ENCODE data around the gene DNAJB8. TPM values are rescaled to one million over a fixed set of nuclear protein-coding genes. Genes with fewer than 3 reads are reported as not detected.
A peak's percentile ranks its signal among the peaks of the same experiment; 100 is the strongest.

The DNAJB8 gene
- total RNA-seq, 1 donor from 2014 or later: not detected

DNA sequence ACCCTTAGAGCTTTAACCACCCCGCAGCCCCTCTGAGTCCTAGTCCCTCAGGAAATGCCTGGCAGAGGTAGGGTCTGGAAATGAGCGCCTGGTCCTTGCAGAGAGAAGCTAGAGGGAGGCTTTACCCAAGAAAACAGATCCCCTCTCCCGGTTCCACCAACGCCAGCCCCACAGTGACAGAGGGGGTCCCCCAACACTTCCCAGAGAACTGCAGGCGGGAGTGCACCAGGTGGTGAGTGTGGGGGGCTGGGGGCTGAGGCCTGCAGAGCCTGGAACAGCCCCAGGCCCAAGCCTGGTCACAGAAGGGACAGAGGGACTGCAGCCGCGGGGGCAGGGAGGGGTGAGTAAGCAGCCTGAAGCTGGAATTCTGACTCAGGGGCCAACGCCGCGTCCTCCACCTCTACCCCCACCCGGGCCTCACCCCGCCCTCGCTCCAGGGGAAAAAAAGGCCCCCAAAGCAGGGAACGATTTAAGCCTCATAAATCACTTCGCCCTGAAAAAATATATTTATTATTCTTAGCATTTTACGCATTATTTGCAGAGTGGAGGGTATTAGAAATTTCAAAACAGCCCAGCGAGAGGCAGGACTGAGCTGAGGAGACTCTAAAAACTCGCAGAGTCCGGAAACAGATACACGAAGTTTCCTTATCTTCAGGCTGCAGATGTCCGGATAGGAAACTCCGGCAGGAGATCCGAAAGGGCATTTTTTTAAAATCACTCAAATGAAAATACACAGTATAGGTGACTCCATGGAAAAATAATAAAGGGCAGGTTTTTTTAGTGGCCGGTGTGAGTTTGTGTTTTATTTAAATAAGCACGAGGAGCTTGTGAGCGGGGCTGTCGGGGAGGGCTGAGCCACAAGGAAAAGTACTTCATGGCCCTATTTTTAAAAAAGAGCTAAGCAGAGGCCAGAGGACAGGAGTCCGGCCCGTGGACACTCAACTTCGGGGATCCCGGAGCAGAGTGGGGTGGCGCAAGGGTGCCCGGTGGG, 16.3 kb upstream of the DNAJB8 start:
- DNase-seq: peak; percentile 46

DNA sequence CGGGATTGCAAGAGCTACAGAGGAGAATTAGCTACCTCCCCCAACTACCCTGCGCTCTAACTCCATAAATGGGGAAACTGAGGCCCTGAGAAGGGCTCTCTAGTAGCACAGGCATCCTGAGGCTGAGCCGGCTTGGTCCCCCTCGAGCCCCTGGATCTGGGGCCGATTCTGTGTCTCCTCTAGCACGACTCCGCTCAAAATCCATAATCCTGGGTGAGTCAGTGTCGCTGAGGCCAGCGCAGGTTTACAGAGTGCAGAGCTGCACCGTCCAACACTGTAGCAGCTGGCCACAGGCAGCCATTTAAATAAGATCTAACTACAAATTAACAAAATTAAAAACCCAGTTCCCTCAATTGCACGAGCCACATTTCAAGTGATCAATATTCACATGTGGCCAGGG, 15.5 kb upstream of the DNAJB8 start:
- no peak for DNase-seq

DNA sequence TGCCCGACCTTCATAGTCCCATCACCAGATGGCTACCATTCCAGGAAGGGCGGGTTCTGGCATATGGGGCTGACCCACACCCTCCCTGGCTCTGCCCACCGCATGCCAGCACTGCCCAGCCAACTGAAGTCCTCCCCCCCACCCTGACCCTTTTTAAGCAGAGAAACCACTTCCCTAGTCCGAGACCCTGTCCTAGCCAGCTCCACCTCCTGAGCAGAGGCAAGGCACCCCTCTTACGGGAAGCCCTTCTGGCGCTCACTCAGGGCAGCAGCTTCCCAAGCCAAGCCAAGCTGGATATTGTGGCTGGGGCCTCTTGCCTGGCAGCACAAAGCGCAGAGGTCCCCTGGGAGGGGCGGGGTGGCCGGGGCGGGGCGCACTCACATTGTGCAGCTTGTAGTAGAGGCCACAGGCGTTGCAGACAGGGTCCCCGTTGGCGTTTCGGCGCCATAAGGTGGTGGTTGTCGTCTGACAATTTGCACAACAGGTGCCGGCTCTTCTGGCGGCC, 14.8 kb upstream of the DNAJB8 start:
- DNase-seq: no peak

DNA sequence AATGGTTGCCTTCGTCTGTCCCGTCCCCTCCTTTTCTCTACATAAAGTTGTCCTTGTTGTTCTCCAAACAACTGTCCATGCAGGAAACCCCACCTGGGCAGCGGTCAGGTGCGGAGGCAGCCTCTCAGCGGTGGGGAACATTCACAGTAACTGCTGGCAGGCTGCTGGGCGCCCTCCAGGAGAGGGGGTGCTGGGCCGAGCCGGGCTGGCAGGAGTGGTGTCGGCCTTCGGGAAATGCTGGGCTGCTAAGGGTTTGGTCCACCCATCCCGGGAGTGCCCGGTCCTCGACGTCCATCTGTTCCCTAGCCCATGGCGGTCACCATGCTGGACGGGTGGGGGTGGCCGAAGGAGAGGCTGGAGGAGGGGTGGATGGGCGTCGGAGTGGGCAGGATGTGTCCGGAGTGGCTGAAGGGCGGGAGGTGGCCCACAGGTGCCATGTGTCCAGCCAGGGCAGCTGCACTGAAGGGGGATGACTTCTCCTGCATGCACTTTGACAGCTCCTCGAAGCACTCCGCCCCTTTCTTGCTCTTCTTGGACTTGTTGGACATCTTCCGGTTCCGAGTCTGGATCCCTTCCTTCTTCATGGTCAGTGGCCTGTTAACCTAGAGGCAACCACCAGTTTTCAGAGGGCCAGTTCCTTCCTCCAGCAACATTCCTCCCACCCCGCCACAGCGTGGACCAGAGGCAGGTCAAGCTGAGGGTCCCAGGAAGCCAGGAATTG, 14.2 kb upstream of the DNAJB8 start:
- DNase-seq: no peak

DNA sequence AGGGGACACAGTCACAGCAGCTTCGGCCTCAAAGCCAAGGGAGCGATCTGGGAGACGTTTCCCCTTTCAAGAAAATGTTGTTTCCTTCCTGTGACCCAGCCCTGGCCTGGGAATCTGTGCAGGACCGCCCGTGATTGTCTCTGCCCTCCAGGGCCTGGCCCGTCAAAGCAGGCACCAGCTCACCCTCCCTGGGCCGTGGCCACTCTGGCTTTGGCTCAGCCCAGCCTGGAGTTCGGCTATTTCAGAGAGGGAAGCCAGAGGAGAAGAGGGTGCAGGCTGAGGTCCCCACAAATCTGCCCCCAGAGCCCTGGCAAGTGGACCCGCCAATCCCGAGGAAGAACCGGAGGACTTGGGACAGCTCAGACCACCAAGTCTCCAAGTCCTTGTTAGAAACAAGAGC, 13.6 kb upstream of the DNAJB8 start:
- DNase-seq: no peak

DNA sequence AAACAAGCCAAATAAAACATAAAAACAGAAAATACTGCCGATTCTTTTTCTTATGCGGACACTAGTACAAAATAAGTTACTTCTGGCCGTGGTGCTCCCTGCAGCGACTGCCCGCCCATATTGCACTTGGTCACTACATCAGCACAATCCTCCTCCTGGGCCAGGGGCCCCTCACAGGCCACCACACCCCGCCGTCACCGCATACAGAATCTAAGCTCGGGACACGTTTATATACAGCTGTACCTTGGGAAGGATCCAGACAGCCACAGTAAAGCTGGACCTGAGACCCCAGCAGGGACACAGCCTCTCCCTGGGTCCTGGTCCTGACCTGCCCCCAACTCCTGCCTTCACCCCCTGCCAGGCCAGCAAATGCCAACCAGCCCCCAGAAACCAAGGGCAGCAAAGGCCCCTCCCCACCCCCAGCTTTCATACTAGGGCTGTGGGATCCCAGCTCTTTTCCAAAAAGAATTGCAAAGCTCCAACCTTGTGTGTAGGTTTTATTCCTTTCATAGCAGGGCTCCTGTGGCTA, 12.9 kb upstream of the DNAJB8 start:
- DNase-seq: no peak

DNA sequence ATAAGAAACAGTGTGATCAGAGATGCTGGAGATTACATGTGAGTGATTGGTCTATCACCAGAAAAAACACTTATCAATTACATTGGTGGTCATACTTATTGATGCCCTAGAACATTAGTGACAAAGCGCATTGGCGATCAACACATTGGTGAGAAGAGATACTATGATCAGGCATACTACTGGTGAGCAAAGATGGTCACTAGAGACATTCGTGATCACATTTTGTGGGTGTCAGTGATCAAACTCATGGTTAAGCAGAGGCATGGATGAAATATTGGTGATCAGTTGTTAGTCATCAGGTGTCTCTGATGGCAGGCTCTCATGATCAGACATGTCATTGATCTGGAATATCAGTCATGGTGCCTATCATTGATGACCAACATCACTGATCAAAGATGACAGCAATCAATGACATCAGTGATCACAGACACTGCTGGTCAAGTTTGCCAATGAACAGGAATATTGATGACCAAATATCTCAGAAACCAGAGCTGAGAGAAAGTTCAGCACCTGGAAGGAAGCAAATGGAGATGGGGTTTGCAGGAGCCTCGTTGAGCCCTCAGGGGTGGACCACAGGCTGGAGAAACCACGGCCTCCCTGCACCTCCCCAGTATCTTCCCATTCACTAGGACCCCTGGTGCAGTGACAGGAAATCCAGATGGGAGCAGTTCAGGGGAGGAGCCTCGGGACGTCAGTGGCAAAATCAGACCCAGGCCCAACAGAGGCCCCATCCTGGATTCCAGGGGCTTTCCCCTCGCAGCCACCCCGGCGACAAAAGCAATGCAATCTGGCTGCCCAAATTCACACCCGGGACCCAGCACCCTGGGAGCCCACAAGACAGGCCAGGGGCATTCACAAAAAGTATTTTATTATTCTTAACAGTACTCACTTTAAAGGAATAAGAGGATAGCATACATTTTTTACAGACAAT, 12.2 kb upstream of the DNAJB8 start:
- no peak for DNase-seq

DNA sequence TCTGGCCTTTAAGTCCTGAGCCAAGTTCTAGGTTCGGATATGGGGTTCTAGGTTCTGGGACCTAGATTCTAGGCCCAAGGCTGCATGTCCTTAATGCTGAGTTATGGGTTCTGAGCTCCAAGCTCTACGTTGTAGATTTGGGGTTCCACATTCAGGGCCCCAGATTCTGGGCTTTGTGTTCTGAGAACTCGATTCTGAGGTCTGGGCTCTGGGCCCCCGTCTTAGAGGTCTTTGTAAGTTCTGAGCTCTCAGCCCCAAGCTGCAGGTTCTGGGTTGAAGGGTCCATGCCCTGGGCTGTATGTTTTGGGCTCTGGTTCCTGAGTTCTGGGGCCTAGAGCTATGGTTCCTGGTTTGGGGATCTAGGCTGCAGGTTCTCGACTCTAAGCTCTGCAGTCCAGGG, 10.0 kb upstream of the DNAJB8 start:
- DNase-seq: no peak

DNA sequence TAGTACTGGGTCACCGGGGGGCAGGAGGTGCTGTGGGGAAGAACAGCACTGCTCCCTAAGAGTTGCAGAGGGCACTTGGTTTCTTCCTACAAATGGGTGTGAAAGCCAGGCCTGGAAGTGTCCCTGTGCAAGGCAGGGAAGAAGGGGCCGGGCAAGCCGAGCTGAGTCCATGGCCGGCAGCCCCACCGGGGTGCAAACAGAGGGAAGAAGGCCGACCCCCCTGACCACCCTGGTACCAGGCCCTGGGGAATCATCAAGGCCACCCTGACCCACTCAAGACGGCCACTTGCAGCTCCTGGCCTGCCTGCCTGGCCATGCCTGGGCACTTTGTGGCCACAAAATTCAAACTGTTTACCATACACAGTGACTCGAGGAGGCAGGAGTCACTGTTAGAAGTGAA, 8.7 kb upstream of the DNAJB8 start:
- DNase-seq: no peak

DNA sequence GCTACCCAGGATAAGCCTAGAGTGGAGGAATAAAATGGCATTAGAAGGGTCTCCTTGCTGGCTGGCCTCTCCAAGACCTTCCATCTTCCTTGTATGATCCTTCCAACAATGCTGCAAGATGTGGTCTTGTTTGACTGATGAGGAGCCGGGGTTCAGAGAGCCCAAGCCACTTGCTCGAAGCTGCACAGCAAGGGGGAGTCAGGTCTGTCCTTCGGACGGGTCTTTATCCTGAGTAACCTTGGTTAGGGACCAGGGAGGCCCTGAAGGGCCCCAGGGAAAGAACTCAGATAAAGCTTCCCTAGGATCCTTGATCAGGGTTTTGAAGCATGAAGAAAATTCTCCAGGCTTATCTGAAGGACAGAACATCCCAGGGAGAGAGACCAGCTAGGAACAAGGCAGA, 7.0 kb upstream of the DNAJB8 start:
- DNase-seq: no peak

DNA sequence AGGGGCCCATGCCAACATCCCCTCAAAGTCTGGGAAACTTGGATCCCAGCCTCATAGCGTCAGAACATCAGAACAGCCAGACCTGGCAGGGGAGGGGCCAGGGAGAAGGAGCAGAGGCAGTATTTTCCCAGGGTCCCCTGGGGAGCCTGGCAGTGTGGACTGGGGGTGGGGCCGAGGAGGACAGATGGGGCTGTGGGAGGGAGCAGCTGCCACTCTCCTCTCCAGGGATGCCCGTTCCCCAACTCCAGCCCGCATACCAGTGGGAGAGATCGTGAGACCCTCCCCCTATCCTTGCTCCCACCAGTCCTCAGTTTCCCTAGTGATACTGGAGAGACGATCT, 6.5 kb upstream of the DNAJB8 start:
- DNase-seq: no peak

DNA sequence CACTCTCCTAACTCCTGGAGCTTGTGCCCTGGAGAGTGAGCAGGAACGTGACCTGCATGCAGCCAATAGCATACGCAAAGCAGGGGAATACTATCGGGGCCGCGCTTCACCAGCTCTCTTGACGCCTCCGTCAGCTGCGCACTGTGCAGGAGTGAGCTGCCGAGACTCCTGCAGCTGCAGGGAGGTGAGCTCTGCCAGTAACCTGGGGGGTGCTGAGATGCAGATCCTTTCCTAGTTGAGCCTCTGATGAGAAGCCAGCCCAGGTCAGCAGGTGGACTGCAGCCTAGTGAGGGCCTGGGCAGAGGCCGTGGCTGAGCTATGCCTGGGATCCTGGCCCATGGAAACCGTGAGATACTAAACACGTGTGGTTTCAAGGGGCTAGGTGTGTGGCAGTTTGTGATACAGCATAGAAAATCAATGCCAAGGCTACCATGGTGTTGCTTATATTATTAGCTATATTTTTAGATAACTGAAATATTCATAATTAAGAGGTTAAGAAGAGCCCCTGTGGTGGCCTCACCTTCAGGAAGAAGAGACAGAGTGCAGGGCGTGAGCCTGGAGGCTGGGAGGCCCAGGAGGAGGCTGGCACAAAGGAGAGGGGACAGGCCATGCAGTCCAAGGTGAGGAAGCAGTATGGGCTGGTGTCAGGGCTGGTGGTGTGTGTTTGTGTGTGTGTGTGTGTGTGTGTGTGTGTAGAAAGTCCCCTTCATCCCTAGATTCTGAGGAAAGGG, 5.9 kb upstream of the DNAJB8 start:
- no peak for DNase-seq

DNA sequence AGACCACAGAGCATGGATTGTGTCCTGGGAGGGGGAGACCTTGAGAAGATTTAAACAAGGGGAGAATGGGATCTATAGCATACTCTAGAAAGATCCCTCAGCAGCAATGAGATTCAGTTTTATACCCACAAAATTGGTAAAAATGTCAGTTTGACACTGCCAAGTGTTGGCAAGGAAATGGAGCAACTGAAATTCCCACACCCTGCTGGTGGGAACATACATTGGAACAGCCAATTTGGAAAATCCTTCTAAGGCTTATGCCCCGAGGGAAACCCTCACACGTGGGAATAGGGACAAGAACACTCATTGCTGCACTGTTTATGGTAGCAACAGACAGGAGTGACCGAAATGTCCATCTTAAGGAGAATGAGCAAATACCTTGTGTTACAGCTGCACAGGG, 5.0 kb upstream of the DNAJB8 start:
- DNase-seq: no peak

DNA sequence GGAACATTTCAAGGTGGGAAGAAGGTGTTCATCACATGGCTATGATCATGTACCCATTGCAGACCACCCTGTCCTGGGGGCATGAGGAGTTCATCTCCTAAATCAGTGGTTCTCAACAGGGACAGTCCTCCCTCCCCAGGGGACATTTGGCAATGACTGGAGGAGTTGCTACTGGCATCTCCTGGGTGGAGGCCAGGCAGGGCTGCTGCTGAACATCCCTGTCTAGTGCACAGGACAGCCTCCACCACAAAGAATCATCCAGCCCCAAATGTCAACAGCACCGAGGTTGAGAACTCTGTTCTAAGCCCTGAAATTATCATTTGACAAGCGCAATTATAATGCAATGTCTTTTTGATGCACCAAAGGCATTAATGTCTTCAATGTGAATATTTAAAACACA, 4.4 kb upstream of the DNAJB8 start:
- no peak for DNase-seq

DNA sequence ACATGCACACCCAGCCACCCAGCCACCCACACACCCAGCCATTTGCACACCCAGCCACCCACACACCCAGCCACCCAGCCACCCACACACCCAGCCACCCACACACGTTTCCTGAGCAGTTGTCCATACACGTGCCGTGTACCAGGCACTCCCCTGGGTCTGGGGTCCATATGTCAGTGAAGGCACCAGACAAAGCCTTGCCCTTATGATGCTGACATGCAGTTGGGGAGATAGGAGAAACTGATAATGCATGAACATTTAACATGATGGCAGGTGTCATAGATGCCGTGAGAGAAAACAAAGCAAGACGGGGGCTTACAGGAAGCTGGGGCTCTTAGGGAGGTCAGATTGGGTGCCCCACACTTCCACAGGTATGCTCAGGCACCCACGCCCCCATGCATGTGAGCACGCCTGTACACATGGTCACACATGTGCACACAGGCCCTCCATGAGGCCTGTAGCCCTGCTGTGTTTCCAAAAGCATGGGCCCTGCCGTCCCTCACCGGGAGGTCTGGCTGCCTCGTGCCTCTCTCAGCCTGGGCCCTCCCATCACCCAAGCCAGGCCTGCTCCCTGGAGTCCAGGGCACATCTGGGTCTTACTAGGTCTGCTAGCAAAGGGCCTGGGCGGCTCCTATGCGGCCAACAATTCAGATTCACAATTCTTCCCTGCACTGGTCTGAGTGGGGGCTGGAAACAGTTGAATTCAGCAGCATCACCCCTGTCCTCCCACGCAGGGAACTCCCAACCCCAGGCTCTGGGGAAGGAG, 3.6 kb upstream of the DNAJB8 start:
- DNase-seq: no peak

DNA sequence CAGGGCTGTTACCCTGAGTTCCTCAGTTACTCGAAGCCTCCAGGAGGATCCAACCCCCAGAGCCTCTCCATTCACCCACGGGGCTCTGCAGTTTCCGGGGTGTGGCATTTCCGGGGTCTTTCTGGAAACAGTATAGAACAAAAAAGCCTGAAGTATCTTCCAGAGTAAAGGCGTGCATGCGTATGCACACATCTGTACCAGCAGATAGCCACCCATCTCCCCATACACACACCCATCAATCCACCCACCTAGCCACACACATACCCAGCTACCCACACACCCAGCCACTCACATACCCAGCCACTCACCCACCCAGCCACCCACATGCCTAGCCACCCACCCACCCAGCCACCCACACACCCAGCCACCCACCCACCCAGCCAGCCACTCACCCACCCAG, 2.9 kb upstream of the DNAJB8 start:
- DNase-seq: no peak

DNA sequence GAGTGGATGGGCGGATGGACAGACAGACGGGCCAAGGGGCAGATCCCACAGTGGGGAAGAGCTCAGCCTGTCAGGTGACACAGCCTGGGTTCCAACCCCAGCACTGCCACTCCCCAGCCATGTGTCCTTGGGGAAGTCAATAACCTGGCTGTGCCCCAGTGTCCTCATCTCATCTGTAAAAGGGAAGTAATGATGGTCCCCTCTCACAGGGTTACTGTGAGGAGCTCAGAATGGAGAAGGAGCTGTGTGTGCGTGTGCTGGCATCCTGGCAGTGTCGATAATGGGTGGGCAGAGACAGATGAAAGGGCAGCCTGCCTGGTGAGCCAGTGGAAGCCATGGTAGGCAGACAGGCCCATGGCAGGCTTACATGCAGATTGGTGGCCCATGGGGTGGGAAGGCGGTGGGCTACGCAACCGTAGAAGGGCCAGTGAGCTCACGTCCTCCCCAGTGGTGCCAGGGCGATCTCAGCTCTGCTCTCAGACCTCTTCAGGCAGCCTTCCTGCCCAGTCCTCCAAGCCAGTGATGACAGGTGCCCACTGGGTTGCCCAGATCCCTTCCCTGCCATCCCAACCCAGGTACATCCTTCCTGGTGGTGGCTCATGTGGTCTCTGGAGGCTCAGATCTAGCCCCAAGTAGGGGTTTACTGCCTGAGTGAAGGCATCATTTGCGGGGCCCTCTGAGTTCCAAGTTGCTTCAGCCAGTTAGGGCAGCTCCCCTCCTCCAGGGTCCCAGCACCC, 2.3 kb upstream of the DNAJB8 start:
- DNase-seq: no peak

DNA sequence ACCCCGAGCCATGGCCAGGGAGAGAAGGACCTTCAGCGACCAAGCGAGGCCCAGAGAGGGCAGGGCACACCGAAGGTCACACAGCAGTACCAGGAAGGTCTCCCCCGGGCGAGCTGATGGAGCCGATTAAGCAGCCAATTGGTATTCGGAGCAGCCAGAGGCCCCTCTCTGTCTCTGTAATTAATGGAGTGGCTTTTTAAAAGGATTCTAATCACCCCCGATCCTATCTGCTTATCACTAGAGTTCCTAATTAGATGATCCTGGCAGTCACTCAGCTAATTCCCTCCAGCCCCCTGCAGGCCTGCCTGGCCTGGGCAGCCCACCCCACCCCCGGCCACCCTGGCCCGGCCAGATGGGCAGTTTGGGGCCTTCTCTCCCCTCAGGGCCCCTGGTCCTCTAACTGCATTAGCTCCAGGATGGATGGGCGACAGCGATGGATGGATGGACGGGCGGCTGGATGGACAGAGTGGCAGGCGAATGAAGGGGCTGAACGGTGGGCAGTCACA, 1.6 kb upstream of the DNAJB8 start:
- DNase-seq: no peak

DNA sequence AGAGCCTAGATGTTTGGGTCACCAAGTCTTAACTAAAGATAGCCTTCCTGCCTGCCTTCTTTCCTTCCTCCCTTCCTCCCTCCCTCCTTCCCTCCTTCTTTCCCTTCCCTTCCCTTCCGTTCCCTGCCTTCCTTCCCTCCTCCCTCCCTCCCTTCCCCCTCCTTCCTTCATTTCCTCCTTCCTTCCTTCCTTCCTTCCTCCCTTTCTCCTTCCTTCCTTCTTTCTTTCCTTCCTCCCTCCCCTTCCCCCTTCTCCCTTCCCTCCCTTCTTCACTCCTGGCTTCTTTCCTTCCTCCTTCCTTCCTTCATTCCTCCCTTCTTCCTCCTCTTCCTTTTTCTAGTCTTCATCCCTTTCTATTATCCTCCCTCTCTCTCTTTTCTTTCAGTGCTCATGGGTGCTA, 2.0 kb downstream of the DNAJB8 start:
- no peak for DNase-seq

DNA sequence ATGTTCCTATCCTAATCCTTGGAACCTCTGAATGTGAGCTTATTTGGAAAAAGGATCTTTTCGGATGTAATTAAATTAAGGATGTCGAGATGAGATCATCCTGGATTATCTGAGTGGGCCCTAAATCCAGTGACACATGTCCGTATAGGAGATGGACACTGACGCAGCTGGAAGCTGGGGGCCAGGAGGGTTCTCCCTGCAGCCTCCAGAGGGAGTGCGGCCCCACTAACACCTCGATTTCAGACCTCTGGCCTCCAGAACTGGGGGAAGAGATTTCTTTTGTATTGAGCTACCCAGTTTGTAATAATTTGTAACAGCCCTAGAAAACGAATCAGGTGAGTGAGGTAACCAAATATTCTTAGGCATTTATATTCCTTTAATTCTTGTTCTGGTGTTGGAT, 2.5 kb downstream of the DNAJB8 start:
- no peak for DNase-seq

Measured in skin of body (tissue), 2 donors.